Measurements from ENCODE around the gene LAMA2.

The LAMA2 gene

GRCh38 chr6:129235167-129236000, 352.4 kb downstream of the LAMA2 start:
- H3K9me3 ChIP-seq (ENCODE audit: severe bottlenecking), result no peaks in the 10 kb centered on the region
- H3K36me3 ChIP-seq, result no peaks in the 10 kb centered on the region
- H3K27me3 ChIP-seq (ENCODE audit: insufficient read depth, low read depth, severe bottlenecking), result no peaks in the 10 kb centered on the region
- no peak overlapping the region for H3K27ac ChIP-seq
- H3K4me3 ChIP-seq (ENCODE audit: low read depth, low read length), result no peak overlapping the region
- DNase-seq, result no peak
- no peak for TF ChIP-seq CTCF (IDR thresholded peaks at IDR 0.05; ENCODE audit: low read depth, low read length)

- TF ChIP-seq CTCF (IDR thresholded peaks at IDR 0.05; ENCODE audit: low read depth, low read length), result no peak
- no peak overlapping the region for H3K27ac ChIP-seq
- H3K4me3 ChIP-seq (ENCODE audit: low read depth, low read length), result no peak overlapping the region
- no peaks in the 10 kb centered on the region for H3K9me3 ChIP-seq (ENCODE audit: severe bottlenecking)
- H3K36me3 ChIP-seq, result no peaks in the 10 kb centered on the region
- H3K27me3 ChIP-seq (ENCODE audit: insufficient read depth, low read depth, severe bottlenecking), result no peaks in the 10 kb centered on the region
- no peak for DNase-seq
Measured at GRCh38 chr6:129236001-129236517, 353.1 kb downstream of the LAMA2 start.

- no peak for TF ChIP-seq CTCF (IDR thresholded peaks at IDR 0.05; ENCODE audit: low read depth, low read length)
- H3K36me3 ChIP-seq, result no peaks in the 10 kb centered on the region
- DNase-seq, result no peak
Measured at GRCh38 chr6:129238991-129239390, 356.1 kb downstream of the LAMA2 start.

GRCh38 chr6:129239825-129240491, 357.0 kb downstream of the LAMA2 start:
- TF ChIP-seq CTCF (IDR thresholded peaks at IDR 0.05; ENCODE audit: low read depth, low read length), result no peak
- DNase-seq, result no peak
- Histone ChIP-seq H3K27ac (no peak overlapping the region), H3K27me3 (ENCODE audit: insufficient read depth, low read depth, severe bottlenecking) (no peaks in the 10 kb centered on the region), H3K36me3 (no peaks in the 10 kb centered on the region), H3K4me3 (ENCODE audit: low read depth, low read length) (no peak overlapping the region), H3K9me3 (ENCODE audit: severe bottlenecking) (no peaks in the 10 kb centered on the region)

More at GRCh38 chr6:129238991-129239390, 356.1 kb downstream of the LAMA2 start:
- Histone ChIP-seq H3K27ac (no peak overlapping the region), H3K27me3 (ENCODE audit: insufficient read depth, low read depth, severe bottlenecking) (no peaks in the 10 kb centered on the region), H3K9me3 (ENCODE audit: severe bottlenecking) (no peaks in the 10 kb centered on the region), H3K4me3 (ENCODE audit: low read depth, low read length) (no peak overlapping the region)

- Histone ChIP-seq H3K27ac (no peak overlapping the region), H3K27me3 (ENCODE audit: insufficient read depth, low read depth, severe bottlenecking) (no peaks in the 10 kb centered on the region), H3K36me3 (no peaks in the 10 kb centered on the region), H3K4me3 (ENCODE audit: low read depth, low read length) (no peak overlapping the region), H3K9me3 (ENCODE audit: severe bottlenecking) (no peaks in the 10 kb centered on the region)
- no peak for DNase-seq
- no peak for TF ChIP-seq CTCF (IDR thresholded peaks at IDR 0.05; ENCODE audit: low read depth, low read length)
Measured at GRCh38 chr6:129240492-129240853, 357.5 kb downstream of the LAMA2 start.

Measured in WERI-Rb-1 (cell line).